CD1c-positive myeloid dendritic cell (primary cell): ENCODE measurements around the gene KCNMA1.

ENCODE experiments used
- DNase-seq: peaks from one replicate; pipeline ENCODE4 v3.0.0-alpha.2; 2016; ENCODE audit errors: extremely low spot score

The KCNMA1 gene

DNA sequence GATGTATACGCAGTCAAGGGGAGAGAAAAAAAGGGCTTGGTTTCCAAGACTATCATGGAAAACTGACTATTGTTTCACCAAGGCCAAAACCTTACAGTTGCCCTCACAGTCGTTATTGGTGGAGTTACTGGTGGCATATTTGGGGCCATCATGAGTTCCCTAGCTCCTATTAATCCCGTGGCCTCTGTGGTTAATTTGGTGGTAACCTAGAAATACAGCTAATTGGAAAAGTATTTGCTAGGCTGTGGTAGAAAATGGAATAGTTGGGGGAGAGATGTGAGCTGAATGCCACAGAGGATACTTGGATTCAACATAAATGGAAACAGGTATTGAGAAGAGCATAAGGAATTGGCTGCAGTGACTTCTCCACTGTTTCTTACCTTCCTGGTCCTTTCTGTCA is 450.7 kb downstream of the KCNMA1 start:
- no peak for DNase-seq

DNA sequence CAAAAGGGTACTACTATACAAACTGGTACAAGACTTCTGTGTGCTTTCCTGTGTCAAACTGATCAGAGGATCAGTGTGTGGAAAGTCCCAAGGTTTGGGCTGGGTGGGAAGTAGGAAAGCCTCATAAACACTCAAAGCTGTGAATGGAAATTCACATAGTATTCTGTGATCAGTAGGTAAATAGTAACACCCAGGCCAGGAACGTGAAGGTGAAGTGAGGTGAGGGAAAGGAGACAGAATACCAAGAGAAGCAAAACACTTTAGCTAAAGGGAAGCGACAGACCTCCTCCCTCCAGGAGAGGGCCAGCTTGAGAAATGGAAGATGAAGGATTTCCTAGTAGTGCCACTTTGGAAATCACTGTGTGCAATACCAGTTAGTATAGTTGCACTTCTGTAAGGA is 451.9 kb downstream of the KCNMA1 start:
- DNase-seq: no peak

DNA sequence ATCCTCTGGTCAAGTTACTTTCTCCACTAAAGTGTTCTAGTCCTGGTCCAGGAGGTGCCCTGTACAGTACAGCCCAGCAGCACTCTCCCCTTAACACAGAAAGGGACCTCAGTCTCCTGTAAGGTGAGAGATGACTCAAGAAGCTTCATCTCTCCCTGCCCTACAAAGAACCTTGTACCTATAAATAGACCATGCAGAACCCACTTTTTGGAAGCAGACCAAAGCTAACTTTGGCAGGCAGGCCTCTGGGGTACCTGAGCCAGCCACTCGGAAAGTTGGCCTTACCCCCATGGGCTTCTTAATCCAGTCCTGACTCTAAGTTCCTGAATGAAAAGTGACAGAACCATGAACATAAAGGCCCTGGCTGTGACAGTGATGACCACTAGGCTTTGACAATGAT is 454.8 kb downstream of the KCNMA1 start:
- DNase-seq: no peak

DNA sequence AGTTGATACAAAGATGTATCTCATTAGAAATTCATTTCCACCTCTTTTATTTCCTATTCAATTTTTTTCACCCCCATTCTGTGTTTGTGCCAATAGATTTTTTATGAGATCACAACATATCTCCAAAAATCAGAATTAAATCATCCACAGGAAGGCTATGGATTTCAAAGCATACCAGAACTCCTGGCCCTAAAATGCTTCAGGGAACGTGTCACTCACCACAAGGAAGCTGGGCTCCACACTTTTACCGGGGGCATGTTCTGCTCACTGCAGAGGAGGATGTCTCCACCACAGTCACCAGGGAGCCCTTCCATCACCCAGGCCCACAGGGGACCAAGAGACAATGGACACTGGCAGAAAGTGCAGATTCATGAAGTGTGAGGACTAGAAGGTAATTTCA is 456.8 kb downstream of the KCNMA1 start:
- DNase-seq: no peak

DNA sequence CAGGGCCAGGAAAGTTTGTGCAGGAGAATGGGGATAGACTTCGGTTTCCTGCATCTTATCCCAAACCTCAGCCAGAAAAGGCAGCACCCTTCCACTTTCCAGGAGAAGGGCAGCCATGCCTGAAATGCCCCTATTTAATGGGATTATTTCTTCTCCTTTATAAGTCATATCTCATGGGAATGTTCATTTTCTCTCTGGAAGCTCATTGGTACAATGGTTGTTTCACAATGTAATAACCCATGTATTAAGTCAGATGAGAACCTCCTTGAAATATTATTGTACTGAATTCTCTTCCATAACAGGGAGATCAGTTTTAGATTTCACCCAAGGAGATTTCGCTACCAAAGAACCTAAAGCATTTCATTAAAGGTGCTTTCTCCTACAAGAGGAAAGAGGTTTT is 457.5 kb downstream of the KCNMA1 start:
- no peak for DNase-seq

DNA sequence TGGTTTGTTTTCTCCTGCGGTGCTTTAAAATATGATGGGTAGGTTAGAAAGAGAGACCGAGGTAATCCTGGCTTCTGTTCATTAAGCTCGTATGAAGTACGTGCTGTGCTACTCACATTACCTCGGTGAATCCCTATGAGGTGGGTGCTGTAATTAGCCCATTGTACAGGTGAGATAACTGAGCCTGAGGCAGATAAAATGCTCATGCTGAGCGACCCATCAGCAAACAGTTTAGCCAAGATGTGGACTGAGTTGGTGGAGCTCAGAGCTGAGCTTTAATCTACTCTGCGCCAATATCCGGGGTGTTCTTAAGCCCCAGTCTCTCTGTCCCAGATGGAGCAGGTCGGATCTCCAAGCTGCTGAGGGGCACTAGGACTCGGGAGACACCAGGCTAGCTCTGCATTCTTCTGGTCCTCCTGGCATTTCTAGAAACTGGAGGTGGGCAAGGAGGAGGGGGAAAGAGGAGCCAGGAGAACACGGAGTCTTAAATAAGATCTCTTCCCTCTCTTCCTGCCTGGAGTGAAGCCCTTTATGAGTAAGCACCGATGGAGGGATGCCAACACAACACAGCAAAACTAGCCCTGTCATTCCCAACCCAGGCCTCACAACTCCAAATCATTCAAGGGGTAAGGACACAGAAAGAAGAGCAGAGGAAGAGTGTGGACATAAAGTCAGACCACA is 458.5 kb downstream of the KCNMA1 start:
- no peak for DNase-seq

DNA sequence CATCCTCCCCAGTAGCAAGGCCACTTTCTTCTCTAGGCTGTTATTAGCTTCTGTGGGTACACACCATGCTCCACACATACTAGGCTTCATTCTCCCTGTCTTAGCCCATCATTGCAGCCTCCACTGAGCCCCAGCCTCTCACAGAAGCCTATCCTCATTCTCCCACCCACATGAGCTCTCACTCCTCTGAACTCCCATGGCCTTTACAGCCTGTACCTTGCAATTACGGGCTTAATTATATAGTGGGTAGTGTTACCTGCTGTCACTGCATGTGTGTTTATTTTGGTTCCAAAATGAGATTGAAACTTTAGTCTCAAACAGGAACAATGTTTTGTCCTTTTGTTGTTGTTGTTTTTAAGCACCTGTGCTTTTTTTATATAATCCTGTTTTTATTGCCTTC is 460.0 kb downstream of the KCNMA1 start:
- no peak for DNase-seq

DNA sequence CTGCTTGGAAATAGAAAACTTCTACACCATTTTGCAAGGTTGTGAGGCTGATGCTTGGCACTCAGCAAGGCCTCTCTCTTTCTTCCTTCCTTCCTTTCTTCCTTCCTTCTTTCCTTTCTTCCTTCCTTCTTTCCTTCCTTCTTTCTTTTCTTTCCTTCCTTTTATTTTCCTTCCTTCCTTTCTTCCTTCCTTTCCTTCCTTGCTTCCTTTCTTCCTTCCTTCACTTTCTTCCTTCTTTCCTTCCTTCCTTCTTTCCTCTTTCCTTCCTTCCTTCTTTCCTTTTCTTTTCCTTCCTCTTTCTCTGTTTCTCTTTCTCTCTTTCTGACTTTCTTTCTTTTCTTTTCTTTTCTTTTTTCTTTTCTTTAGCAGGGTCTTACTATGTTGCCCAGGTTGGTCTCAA is 460.4 kb downstream of the KCNMA1 start:
- no peak for DNase-seq

DNA sequence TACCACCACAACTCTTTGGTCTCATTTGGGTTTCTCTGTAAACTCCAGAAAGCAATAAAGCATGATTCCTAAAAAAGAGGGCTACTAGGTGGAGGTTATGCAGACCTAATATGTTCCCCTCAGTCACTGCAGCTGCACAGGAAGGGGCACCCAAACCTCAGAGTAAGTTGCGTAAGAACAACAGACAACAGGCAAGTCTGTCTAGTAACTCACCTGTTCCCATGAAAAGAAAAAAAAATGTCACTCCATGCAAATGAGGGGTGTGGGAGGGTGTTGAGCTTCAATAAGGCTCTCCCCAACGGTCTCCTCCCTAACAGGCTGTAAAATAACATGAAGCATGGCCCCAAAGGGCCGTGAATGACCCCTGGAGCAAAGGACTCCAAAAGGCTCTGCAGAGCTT is 461.4 kb downstream of the KCNMA1 start:
- no peak for DNase-seq

DNA sequence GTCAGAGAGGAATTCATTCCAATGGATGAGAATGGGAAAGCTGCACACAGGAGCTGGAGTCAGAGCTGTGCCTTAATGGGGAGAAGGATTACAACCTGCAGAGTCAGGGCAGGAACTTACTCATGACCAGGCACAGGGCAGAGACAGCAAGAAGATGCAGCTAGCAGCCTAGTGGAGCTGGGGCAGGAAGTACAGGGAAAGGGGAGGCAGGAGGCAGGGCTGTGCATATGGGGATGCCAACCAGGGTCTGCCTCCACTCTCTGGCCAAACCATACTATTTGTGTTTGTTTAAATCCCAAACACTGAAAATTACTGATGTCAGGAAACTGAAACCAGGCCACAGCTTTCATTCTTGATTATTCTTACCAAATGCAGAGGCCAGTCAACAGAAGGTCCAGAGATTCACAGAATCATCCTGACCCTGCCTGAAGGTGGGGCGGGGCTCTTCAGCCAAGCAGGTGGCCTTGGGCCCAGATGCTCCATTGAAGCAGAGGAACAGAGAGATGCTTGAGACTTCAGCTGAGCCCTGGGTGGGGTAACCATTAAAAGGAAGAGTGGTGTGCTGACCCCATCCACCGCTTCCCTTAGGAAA is 461.9 kb downstream of the KCNMA1 start:
- DNase-seq: no peak

DNA sequence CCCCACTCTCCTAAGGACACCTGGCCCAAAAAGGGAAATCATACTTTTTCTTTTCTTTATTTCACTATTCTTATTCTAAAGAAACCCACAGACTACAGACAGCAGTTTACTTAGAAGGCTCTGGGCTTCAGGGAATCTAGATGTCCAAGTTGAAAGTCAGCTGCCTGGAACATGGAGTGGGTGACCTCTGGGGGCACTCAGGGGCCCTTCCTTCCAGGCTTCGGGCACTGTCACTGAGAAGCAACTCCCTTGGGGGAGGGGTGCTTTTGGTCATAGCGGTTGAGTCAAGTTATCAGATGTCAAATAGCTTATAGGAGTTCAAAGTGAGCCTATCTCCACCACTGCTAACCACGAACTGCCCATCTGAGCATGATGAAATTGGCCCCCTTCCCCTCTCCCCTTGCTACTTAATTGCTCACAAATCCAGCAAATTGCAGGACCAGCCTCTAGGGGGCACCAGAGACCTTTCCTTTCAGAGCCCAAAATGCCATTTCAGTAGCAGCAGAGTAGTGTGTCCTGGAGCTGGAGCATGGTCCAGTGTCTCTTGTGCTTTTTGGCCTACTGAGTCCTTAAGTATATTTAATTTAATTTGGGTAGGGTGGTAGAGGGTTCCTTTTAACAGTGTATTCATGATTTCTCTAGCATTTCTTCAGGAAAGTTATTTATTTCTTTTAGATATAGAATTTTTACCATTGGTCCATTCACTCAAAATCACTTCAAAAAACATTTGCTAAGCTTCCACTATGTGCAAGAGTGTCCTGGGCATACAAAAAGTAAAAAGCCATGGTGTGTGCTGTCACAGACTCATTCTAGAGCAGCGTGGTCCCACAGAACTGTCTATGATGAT is 463.8 kb downstream of the KCNMA1 start:
- DNase-seq: peak; percentile 83

DNA sequence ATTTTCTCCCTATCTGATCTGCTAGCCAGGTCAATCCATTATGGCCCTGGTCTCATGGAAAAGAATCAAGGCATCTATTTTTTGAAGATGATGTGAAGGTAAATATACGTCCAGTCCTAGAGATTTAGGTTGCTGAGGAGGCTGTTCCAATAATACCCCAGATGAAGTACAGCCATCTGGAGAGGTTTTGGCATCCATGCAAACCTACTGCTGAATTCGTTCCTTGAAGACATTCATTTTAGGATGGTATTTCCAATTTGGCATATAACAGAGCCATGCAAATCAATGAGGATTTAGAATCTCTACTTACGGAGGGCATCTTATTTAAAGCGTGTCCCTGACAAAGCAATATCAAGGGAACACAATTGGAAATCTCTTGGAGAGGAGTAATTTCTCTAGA is 465.5 kb downstream of the KCNMA1 start:
- DNase-seq: no peak

DNA sequence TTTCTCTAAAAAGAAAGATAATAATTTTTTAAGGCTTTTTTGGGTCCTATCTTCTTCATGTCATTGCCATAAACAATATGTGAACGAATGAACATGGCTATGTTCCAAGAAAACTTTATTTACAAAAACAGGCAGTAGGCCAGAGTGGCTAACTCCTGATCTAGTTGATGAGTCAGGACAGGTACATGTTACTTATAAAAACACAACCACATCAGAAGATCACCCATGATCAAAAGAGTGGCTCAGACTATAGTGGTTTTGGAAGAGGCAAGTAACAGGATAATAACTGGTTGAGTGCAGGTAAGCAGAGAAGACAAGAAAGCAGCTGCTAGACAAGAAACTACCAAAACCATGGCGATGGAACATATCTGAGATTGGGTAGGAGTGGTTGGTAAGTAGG is 468.7 kb downstream of the KCNMA1 start:
- DNase-seq: no peak

DNA sequence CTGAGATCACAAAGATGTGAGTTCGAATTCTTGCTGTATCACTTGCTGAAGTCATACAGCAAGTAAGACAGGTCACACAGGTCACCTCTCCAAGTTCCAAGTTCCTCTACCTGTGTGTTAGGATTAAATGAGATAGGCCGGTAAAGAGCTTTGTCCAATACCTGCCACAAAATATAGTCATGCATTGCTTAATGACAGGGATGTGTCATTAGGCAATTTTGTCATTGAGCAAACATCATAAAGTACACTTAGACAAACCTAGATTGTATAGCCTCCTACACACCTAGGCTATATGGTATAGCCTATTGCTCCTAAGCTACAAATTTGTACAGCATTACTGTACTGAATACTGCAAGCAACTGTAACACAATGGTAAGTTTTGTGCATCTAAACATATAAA is 469.4 kb downstream of the KCNMA1 start:
- no peak for DNase-seq

DNA sequence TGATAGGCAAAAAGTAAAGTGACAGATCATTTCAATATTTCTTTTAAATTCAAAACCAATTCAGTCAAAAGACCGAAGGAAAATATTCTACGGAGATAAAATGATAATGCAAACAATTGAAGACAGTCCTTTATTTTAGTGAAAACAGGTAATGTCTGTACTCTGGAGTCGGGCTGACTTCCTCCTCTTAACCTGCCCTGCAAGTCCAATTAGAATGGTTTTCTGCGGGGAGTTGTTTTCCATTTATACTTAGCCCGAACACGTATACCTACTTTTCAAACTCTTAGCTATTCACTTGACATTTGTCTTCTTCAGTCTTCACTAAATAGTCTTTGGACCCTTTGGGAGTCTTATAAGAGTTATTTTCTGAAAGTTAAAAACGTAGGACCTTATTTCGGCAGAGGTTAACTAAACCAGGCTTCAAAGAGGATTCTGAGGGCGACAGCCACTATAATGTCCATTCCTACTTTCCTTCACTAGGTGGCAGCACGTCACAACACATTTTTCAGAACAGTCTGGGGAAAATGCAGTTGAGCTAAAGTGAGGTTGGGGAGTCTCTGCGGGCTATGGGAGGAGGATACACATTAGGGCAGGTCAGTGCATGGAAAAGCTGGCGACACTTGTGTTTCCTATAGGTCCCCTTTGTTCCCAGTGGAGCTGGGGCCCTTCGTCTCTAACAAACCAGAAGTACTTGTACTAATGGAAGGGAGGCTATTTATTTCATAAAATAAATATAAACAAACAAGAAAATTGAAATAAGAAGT is 472.0 kb downstream of the KCNMA1 start:
- peak; percentile 57 for DNase-seq

DNA sequence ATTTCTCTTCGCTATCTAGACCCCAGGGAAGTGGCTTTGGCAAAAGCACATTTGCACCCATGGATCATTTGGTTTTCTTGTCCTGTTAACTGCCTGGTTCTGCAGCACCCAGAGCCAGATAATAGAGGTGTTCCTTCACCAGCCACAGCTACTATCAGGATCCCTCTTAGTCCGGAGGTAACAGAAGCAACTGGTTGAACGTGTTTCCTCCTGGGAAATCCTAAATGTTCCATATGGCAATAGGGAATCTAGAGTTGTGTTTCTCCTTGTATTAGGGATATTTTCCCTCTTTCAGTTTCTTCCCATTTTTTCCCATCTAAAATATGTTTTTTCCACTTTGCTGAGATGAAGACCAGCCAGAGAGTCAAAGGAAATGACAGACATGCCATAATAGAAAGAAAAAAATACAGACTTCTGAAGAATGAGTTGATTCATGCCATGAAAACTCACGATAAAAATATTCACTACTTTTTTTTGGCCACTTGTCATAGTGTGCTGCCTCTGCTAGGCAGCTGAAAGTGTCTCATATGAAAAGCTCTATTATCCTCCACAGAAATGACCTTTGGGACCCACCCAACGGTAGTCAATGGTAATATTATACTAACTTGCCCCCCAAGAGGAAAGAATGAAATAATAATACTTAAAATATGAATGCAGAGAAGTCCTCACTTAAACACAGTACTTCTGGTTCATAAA is 472.8 kb downstream of the KCNMA1 start:
- no peak for DNase-seq

DNA sequence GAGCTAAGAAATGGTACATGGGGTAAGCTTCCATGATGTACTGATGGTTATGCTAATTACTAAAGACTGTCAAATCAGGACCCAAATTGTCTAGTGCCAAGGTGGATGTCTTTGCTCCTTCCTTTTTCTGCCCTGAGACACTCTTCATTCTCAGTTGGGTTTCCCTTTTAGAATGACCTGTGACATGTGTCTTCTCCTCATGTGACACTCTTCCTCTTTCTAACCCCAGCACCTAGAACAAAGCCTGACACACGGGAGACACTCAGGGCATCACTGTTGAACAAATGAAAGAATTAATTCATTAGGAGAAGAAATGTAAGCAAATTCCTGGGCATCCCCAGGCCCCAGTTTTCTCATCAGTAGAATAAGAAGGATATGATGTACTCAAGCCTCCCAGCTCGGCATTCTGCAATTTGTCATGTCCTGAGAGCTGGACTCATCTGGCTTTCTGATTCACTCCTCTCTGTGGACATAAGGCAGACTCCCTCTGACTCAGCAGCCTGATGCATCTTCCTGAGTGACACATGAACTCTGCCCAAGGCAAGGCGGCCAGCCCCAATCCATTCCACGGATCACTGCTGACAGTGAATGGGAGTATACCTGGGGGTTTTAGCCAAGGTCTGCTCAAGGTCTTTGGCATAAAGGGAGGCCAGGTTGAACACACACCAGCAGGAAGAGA is 473.8 kb downstream of the KCNMA1 start:
- peak; percentile 3 for DNase-seq

DNA sequence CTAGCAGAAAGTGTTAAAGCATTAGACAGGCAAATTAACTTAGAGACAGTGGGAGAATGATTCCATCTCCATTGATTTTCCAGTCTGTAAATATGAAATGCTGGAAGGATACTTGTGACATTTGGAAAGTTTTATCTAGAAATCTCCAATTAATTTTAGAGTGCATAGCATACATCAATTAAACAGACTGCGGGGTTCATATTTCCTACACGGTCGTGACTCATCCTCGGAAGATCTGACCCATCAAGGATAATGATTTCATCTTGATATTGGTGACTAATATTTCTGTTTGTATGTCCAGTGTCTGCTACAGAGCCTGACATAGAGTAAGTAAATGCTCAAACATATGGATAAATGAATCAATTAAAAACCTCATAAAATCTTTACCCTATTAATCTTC is 474.9 kb downstream of the KCNMA1 start:
- DNase-seq: no peak

DNA sequence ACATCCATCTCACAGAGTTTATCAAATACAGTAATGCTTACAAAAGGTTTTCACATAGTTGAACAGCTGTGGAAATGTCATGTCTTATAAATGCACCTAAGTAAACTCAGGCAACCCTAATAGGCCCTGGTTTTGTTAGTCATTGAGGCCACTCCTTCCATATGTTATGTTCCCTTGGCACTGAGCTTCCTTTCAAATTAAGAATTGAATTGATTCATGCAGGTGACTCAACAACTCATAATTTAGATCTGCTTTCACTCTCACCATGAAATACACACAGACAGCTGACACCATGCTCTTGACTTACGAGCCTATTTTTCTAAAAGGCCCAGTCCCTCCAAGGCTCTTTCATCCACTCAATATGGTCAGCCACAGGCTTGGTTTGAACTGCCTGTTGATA is 476.9 kb downstream of the KCNMA1 start:
- no peak for DNase-seq

DNA sequence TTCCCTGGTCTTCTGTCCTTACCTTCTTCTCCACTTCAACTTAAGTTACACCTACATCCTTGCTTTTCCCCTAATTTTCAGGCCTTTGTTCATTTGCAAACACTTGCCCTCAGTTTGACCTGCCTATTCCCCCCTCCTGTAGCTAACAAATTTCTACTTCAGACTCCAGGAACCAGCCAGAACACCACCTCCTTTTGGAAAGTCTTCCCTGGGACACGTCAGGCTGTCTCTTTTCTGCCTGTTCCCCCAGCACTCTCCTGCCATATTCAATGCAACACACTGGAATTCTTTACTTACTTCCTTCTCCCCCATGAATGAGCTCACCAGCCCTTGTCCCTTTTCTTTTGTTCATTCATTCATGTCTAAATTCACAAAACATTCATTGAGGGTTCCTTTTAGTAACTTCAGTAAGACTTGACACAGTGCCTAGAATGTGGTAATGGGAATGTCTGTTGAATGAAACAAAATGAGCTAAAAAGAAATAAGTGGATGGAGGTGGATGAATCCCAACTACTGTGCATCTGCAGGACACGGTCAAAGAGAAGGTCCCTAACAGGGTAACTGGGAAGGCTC is 478.0 kb downstream of the KCNMA1 start:
- no peak for DNase-seq

DNA sequence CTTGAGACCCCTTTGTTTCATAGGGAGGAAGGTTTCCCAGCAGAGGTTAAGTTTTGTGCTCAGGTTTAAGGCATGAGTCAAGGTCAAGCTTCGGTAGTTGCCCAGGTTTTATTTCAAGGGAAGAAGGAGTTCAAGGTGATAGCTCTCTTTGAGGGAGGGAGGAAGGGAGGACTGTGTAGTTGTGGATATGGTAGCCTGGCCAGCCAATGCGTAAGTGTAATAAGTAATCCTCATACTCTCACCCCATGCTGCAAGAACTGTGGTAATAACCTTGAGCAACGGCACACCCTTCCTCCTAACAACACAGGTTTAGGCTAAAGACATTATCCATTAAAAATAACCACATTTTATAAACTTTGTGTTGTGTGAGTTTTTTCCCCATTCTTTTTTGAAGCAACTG is 478.9 kb downstream of the KCNMA1 start:
- DNase-seq: no peak
